Loucy (cell line): Measurements from ENCODE around the gene NPB.

Source experiments
- CTCF ChIP-seq: fragments of 200-600 bp; sonication (generic); conservative IDR thresholded peaks from 2 replicates; pipeline ENCODE4 v1.5.1; 2014; ENCODE audit warnings: mild to moderate bottlenecking, antibody characterized with exemption, low read length
- EZH2phosphoT487 ChIP-seq: fragments of 200-600 bp; IDR thresholded peaks from 2 replicates; pipeline ENCODE4 v1.6.1; 2018; ENCODE audit warnings: antibody characterized with exemption, mild to moderate bottlenecking, moderate library complexity, borderline replicate concordance

- TF ChIP-seq CTCF (no peak), EZH2phosphoT487 (no peak)
Observed at GRCh38 chr17:81911277-81911961, 9.4 kb downstream of the NPB start, which contains the start of gene PCYT2.
